DND-41 (cell line): ENCODE measurements around the gene OCSTAMP.

Experiments used
- ATAC-seq: fragments of 200-7000 bp; cut with Tn5 transposase; 3 replicates; pipeline ENCODE4 v1.9.1; 2021; ENCODE audit warnings: low read depth; ENCODE audit not compliant: insufficient read depth
- DNase-seq: peaks from one replicate; pipeline ENCODE4 v3.0.0-alpha.2; 2020
- H2AFZ ChIP-seq: 2 replicates; pipeline ENCODE4 v1.6.0; 2012; ENCODE audit warnings: low read depth, low read length
- H3K27ac ChIP-seq: 2 replicates; pipeline ENCODE4 v1.5.1; 2012; ENCODE audit warnings: low read length, inconsistent platforms
- H3K27me3 ChIP-seq: fragments of 200-600 bp; sonication (generic); 2 replicates; pipeline ENCODE4 v1.6.0; 2012; ENCODE audit warnings: low read length, mild to moderate bottlenecking, inconsistent platforms; ENCODE audit not compliant: insufficient read depth, poor library complexity
- H3K36me3 ChIP-seq: 2 replicates; pipeline ENCODE4 v1.5.1; 2012; ENCODE audit warnings: low read length, inconsistent platforms; ENCODE audit not compliant: insufficient read depth
- H3K4me1 ChIP-seq: 2 replicates; pipeline ENCODE4 v1.5.1; 2012; ENCODE audit warnings: mild to moderate bottlenecking, low read length; ENCODE audit not compliant: insufficient read depth
- H3K4me2 ChIP-seq: 2 replicates; pipeline ENCODE4 v1.6.0; 2012; ENCODE audit warnings: mild to moderate bottlenecking, moderate library complexity, low read length, inconsistent platforms; ENCODE audit not compliant: insufficient read depth
- H3K4me3 ChIP-seq, 2 experiments: fragments of 200-600 bp in 1 of 2; shearing (Covaris generic) in 1 of 2; 2 replicates each; pipeline ENCODE4 v1.5.1; 2012 to 2016; ENCODE audit warnings: inconsistent platforms in 2 of 2, low read length in 2 of 2, mild to moderate bottlenecking in 2 of 2, low read depth in 1 of 2, moderate library complexity in 1 of 2
- H3K79me2 ChIP-seq: 2 replicates; pipeline ENCODE4 v1.6.0; 2012; ENCODE audit warnings: low read length, inconsistent platforms; ENCODE audit not compliant: insufficient read depth
- H3K9ac ChIP-seq: 2 replicates; pipeline ENCODE4 v1.6.0; 2012; ENCODE audit warnings: low read depth, mild to moderate bottlenecking, inconsistent platforms, low read length, moderate library complexity
- H3K9me3 ChIP-seq: 2 replicates; pipeline ENCODE4 v1.5.1; 2012; ENCODE audit warnings: low read length, moderate library complexity, mild to moderate bottlenecking, inconsistent platforms; ENCODE audit not compliant: insufficient read depth, severe bottlenecking
- H4K20me1 ChIP-seq: 2 replicates; pipeline ENCODE4 v1.6.0; 2012; ENCODE audit warnings: low read length; ENCODE audit not compliant: insufficient read depth
- CTCF ChIP-seq: IDR thresholded peaks from 2 replicates; pipeline ENCODE4 v1.5.1; 2012; ENCODE audit warnings: borderline replicate concordance, low read length, moderate library complexity, mild to moderate bottlenecking; ENCODE audit not compliant: poor library complexity, severe bottlenecking; ENCODE audit errors: extremely low read depth
- EZH2 ChIP-seq: IDR thresholded peaks from 3 replicates; pipeline ENCODE4 v1.6.1; 2012; ENCODE audit warnings: borderline replicate concordance, low read depth, mild to moderate bottlenecking, moderate library complexity, low read length, inconsistent platforms; ENCODE audit not compliant: severe bottlenecking

Gene OCSTAMP

GRCh38 chr20:46566125-46566524, 15.7 kb upstream of the OCSTAMP start:
- H3K9me3 ChIP-seq: no peaks in the 10 kb centered on the region
- H3K79me2 ChIP-seq: no peaks in the 10 kb centered on the region
- no peak for TF ChIP-seq EZH2
- TF ChIP-seq CTCF: no peak
- H3K27ac ChIP-seq: no peak overlapping the region
- no peaks in the 10 kb centered on the region for H3K36me3 ChIP-seq
- H3K4me1 ChIP-seq: no peaks in the 10 kb centered on the region
- no peak overlapping the region for H3K4me3 ChIP-seq
- H4K20me1 ChIP-seq: no peaks in the 10 kb centered on the region
- H3K9ac ChIP-seq: no peak overlapping the region
- ATAC-seq (no peak), DNase-seq (no peak)
- H2AFZ ChIP-seq: no peak overlapping the region
- peaks cover 5% of the 10 kb centered on the region for H3K27me3 ChIP-seq
- no peak overlapping the region for H3K4me2 ChIP-seq

DNA sequence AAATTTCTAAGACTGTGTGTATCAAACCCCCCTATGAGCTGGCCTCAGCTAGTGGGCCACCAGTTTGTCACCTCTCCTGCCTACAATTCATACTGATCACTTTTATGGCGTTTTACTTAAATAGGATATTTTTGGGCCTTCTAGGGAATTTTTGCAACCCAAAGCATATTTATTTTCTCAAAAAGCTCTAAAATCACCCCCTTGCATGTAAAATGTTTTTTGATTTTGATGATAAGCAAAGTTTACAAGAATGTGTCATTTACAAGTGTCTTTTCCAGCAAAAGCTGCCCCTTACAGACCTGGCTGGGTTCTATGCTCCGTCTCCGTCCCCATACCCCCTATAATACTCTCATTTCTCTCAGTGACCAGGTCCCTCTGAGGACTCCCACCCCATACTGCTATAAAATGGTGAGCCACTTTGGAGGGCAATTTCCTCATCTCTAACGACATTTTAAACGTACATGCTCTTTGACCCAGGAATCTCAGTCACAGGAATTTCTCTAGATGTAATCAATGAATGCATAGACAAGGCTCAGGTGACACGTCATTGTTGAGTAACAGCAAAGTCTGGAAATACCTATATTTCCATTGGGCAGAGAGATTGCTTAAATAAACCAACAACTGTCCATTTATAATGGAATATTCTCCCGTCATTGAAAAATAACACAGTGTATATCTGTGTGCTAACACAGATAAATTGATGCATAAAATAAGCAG, 13.9 kb upstream of the OCSTAMP start:
- H3K9me3 ChIP-seq: no peaks in the 10 kb centered on the region
- no peak for DNase-seq

GRCh38 chr20:46563860-46564221, 13.4 kb upstream of the OCSTAMP start:
- Histone ChIP-seq H3K79me2 (no peaks in the 10 kb centered on the region), H4K20me1 (no peaks in the 10 kb centered on the region), H3K4me1 (no peaks in the 10 kb centered on the region), H3K27ac (no peak overlapping the region), H3K4me3 (no peak overlapping the region), H3K9ac (no peak overlapping the region), H3K4me2 (no peak overlapping the region), H2AFZ (no peak overlapping the region), H3K9me3 (no peaks in the 10 kb centered on the region), H3K36me3 (no peaks in the 10 kb centered on the region), H3K27me3 (no peaks in the 10 kb centered on the region)
- no peak for TF ChIP-seq CTCF
- TF ChIP-seq EZH2: no peak
- ATAC-seq (no peak), DNase-seq (no peak)

More for the DNA sequence above, 13.9 kb upstream of the OCSTAMP start:
- Histone ChIP-seq H3K36me3 (no peaks in the 10 kb centered on the region), H4K20me1 (no peaks in the 10 kb centered on the region), H3K27ac (no peak overlapping the region), H2AFZ (no peak overlapping the region), H3K4me3 (no peak overlapping the region), H3K4me1 (no peaks in the 10 kb centered on the region), H3K79me2 (no peaks in the 10 kb centered on the region), H3K27me3 (no peaks in the 10 kb centered on the region), H3K4me2 (no peak overlapping the region), H3K9ac (no peak overlapping the region)
- TF ChIP-seq EZH2 (no peak), CTCF (no peak)
- ATAC-seq: no peak
